GM12873 (cell line): Measurements from ENCODE around the gene JMJD6.

Experiments used
- CTCF ChIP-seq: IDR thresholded peaks from 2 replicates; pipeline ENCODE4 v1.5.1; 2012; ENCODE audit warnings: low read depth, mild to moderate bottlenecking, moderate library complexity, low read length, control low read depth; ENCODE audit not compliant: insufficient read depth; ENCODE audit errors: missing control alignments

The JMJD6 gene

GRCh38 chr17:76715496-76715830 is 10.9 kb downstream of the JMJD6 start:
- TF ChIP-seq CTCF, result no peak

- peak; percentile 70 for TF ChIP-seq CTCF
Measured at GRCh38 chr17:76714822-76715495, 11.4 kb downstream of the JMJD6 start.

GRCh38 chr17:76714336-76714735 is 12.1 kb downstream of the JMJD6 start:
- no peak for TF ChIP-seq CTCF

- no peak for TF ChIP-seq CTCF
Measured at GRCh38 chr17:76713765-76714164, 12.6 kb downstream of the JMJD6 start.

- no peak for TF ChIP-seq CTCF
Measured at GRCh38 chr17:76710863-76711611, 15.4 kb downstream of the JMJD6 start, which contains the start of gene MXRA7. MXRA7 (minus strand) TSS chr17:76710965; CDS start chr17:76710946, 19 bp downstream.

- TF ChIP-seq CTCF, result no peak
Measured at GRCh38 chr17:76709077-76709950, 17.1 kb downstream of the JMJD6 start.
